NCI-H82 treated with DMSO at 0.1 percent for 48 hours (cell line): ENCODE measurements around the gene PRPSAP1.

Experiments used
- DNase-seq: peaks from one replicate; lab custom pipeline; 2025; ENCODE audit not compliant: unreplicated experiment; lab: John Stamatoyannopoulos, UW

The PRPSAP1 gene, protein sequence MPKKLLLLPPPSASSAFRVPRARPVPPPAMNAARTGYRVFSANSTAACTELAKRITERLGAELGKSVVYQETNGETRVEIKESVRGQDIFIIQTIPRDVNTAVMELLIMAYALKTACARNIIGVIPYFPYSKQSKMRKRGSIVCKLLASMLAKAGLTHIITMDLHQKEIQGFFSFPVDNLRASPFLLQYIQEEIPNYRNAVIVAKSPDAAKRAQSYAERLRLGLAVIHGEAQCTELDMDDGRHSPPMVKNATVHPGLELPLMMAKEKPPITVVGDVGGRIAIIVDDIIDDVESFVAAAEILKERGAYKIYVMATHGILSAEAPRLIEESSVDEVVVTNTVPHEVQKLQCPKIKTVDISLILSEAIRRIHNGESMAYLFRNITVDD

DNA sequence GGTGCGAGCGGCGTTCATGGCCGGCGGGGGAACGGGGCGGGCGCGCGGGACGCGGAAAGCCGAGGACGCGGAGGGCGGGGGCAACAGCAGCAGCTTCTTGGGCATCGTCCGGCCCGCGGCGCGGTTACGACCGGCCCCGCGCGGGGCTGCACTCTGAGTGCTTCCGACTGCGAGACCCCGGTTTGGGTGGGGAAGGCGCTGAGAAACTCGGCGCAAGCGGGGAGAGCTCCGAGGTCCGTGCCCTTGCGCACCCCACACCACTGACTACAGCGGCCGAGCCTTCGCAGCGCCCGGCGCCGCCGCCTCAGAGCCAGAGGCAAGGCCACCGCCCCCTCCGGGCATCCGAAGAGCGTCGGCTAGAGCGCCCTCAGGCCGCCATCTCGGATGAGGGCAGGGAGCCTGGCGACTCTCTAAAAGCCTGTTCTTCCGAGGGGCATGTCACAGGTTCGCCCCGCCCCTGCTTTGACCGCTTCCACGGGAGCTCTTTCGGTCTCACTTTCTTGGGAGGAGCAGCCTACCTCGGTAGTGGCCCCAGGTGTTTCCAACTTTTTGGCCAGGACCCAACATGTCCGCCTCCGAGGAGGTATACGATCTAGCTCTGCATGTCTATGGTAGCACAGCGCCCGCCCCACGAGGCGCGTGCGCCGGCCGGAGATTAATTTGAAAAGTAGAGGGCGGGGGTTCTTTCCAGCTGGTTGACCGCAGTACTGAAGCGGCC lies at the start of gene PRPSAP1:
Gene PRPSAP1, minus strand, starts transcription at position 318 of the 718 bp plus-strand sequence. Its CDS starts 213 bp downstream, at position 105.
- peak; percentile 89 for DNase-seq

DNA sequence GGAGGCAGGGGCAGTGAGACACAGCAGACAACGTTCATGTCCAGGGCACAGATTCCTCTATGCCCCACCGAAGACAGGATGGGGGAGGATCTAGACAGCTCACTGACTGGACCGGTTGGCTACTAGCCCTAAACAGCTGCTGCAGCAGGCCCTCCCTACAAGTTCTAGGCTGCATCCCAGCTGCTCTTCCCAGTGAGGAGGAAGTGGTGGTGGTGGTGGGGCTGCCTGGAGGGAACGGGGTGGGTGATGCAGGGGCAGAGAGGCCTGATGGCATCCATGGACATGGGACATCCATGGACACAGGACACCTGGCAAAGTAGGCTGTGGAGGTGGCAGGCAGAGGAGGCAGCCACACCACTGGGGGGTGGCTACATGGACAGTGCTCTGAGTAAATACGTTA lies 49.0 kb upstream of the PRPSAP1 start:
- no peak for DNase-seq

DNA sequence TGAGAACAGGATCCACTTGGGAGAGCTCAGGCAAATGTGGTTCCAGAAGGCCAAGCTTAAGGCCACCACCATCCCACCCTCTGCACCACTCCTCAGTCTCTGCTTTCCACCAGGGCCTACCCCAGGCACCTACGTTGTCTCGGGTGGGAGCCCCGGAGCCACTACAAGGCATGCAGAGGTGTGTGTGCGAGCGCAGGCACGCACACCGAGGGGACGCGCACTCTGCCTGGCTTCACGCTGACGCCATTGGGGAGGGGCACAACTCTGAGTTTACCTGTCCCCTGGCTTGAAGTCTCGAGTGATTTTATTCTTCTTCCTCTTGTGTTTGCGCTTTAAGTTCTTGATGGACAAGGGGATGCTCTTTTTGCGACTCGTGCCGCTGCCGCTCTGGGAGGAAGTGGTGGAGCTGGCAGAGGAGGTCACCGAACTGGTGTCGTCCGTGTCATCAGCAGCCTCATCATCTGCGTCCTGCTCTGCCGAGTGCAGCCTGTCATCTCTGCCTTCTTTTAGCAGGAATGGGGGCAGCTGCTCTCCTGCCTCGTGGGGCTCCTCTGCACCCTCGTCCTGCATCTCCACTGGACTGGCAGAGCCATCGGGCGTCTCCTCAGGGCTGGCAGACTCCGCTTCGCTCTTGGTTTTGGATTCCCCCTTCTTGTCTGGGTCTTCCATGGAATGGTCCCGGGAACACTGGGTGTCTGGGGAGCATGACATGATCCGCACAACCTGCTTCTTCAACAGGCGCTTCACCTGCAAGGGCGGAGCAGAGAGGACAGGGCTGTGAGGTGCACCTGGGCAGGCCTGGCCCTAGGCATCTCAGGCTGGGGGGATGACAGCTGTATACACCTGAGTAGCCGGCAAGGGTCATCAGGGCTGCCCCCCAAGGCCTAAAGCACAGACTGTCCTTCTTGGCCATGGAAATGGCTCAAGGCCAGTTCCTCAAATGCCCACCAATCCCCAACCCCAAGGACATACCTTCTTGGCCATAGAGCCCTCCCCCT lies 45.8 kb upstream of the PRPSAP1 start:
- no peak for DNase-seq

DNA sequence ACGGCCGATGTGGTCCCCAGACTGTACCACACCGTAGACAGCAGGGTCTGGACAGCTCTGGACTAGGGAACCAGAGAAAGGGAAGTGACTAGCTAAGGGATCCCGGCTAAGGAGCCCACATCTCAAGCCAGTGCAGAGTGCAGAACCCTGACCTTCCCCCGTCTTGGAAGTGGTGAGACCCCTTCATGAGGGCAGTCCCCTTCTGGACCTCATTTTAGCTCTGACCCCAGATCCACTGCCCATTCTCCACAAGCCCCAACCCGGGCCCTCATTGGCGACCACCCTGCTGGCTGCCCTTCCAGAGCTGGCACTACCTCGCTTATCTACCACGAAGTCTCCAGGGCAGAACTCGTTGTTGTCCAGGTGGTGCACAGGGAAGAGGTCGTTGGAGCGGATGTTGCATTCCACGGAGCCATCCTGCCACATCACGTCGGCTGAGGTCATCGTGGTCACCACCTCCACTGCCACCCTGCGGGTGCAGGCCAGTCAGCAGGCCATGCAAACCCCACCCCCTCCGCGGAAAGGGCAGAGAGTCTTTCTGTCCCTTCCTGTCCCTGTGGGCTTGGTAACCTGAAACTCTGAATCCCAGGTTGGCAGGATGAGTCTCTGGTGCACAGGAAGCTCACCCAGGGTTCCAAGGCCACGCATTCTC lies 44.9 kb upstream of the PRPSAP1 start:
- no peak for DNase-seq

- DNase-seq: no peak
These were observed 44.2 kb upstream of the PRPSAP1 start for GRCh38 chr17:76397687-76398522.

- DNase-seq: no peak
These were observed 43.5 kb upstream of the PRPSAP1 start for GRCh38 chr17:76397184-76397583.

DNA sequence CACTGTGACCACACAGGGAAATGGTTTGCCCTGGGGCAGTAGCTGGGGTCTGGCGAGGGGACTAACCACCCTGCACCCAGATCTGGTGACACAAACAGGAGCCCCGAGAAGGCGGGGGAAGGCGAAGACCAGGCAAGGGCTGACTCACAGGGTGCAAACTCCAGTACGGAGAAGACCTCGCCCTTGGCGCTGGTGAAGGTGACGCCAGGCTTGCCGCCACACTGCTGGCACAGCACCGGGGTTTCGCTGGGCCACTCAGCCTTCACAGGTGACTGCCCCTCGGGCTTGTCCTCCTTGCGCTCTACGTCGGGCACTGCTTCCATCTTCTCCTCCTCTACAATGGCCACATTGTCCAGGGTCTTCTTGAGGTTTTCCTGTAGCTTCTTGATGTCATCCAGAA lies 42.3 kb upstream of the PRPSAP1 start:
- no peak for DNase-seq

- no peak for DNase-seq
These were observed 40.5 kb upstream of the PRPSAP1 start for GRCh38 chr17:76394166-76394565.

- no peak for DNase-seq
These were observed 37.5 kb upstream of the PRPSAP1 start for GRCh38 chr17:76391200-76391715.

- DNase-seq: no peak
These were observed 36.3 kb upstream of the PRPSAP1 start for GRCh38 chr17:76390003-76390421.

- no peak for DNase-seq
These were observed 35.5 kb upstream of the PRPSAP1 start for GRCh38 chr17:76388966-76389888.

- DNase-seq: no peak
These were observed 33.5 kb upstream of the PRPSAP1 start for GRCh38 chr17:76386966-76387765.

GRCh38 chr17:76385892-76386786 lies 32.4 kb upstream of the PRPSAP1 start:
- DNase-seq: peak; percentile 69

GRCh38 chr17:76384987-76385891 lies 31.5 kb upstream of the PRPSAP1 start:
- no peak for DNase-seq

DNA sequence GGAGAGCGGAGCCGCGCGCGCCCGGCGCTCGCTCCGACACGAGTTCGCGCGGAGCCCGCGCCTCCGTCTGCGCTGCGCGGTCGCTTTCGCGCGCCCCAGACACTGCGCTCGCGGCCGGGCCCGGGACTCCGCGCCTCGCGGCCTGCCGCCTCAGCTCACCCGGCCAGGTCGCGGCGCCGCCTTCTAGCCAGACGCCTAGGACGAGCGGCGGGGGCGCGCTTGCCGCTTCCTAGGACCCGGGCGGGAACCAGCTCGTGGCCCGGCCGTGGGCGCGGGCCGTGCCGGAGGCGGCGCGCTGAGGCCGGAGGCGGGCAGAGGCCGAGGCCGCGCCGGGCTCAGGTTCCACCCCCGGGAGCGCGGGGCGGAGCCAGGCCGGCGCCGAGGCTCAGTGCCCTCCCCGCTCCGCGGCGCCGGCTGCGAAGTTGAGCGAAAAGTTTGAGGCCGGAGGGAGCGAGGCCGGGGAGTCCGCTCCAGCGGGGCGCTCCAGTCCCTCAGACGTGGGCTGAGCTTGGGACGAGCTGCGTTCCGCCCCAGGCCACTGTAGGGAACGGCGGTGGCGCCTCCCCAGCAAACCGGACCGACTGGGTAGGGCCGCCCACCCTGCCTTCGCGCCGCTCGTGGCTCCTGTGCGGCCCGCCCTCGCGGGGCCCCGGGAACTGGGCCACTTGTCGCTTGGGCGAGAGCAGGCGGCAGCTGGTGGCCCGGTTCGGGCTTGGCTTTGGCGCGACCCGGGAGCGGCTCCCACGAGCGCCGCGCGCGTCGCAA lies 30.7 kb upstream of the PRPSAP1 start, which contains the start of gene SPHK1:
Gene SPHK1, plus strand, starts transcription at position 388 of the 765 bp plus-strand sequence. CDS start 1,036 bp downstream, outside the sequence.
- no peak for DNase-seq
